ENCODE results near the gene SORCS3.

The SORCS3 gene

GRCh38 chr10:104913390-104913789 is 272.3 kb downstream of the SORCS3 start:
- DNase-seq (ENCODE audit: low read depth in 2 of 2), result no peak

- no peak for DNase-seq (ENCODE audit: low read depth in 2 of 2)
Observed at GRCh38 chr10:104920476-104920875, 279.4 kb downstream of the SORCS3 start.

- no peak for DNase-seq (ENCODE audit: low read depth in 2 of 2)
Observed at GRCh38 chr10:104921763-104922162, 280.7 kb downstream of the SORCS3 start.

- no peak for DNase-seq (ENCODE audit: low read depth in 2 of 2)
Observed at GRCh38 chr10:104922810-104923209, 281.7 kb downstream of the SORCS3 start.

GRCh38 chr10:104923501-104923900 is 282.4 kb downstream of the SORCS3 start:
- DNase-seq (ENCODE audit: low read depth in 2 of 2), result no peak

- DNase-seq (ENCODE audit: low read depth in 2 of 2), result no peak
Observed at GRCh38 chr10:104924101-104924795, 283.2 kb downstream of the SORCS3 start.

- DNase-seq (ENCODE audit: low read depth in 2 of 2), result no peak
Observed at GRCh38 chr10:104925232-104925851, 284.3 kb downstream of the SORCS3 start.

GRCh38 chr10:104928734-104929133 is 287.6 kb downstream of the SORCS3 start:
- DNase-seq (ENCODE audit: low read depth in 2 of 2), result no peak

GRCh38 chr10:104931612-104932134 is 290.6 kb downstream of the SORCS3 start:
- no peak for DNase-seq (ENCODE audit: low read depth in 2 of 2)

- DNase-seq (ENCODE audit: low read depth in 2 of 2), result no peak
Observed at GRCh38 chr10:104935656-104936055, 294.6 kb downstream of the SORCS3 start.

GRCh38 chr10:104937567-104937966 is 296.5 kb downstream of the SORCS3 start:
- DNase-seq (ENCODE audit: low read depth in 2 of 2), result no peak

- DNase-seq (ENCODE audit: low read depth in 2 of 2), result no peak
Observed at GRCh38 chr10:104938031-104938430, 296.9 kb downstream of the SORCS3 start.

- DNase-seq (ENCODE audit: low read depth in 2 of 2), result no peak
Observed at GRCh38 chr10:104941662-104942061, 300.6 kb downstream of the SORCS3 start.

- no peak for DNase-seq (ENCODE audit: low read depth in 2 of 2)
Observed at GRCh38 chr10:104947314-104947713, 306.2 kb downstream of the SORCS3 start.

GRCh38 chr10:104957178-104957841 is 316.2 kb downstream of the SORCS3 start:
- DNase-seq (ENCODE audit: low read depth in 2 of 2), result no peak

- no peak for DNase-seq (ENCODE audit: low read depth in 2 of 2)
Observed at GRCh38 chr10:104966563-104967297, 325.6 kb downstream of the SORCS3 start.

- no peak for DNase-seq (ENCODE audit: low read depth in 2 of 2)
Observed at GRCh38 chr10:104980368-104980767, 339.3 kb downstream of the SORCS3 start.

- DNase-seq (ENCODE audit: low read depth in 2 of 2), result no peak
Observed at GRCh38 chr10:104981995-104982394, 340.9 kb downstream of the SORCS3 start.

- no peak for DNase-seq (ENCODE audit: low read depth in 2 of 2)
Observed at GRCh38 chr10:104988686-104989085, 347.6 kb downstream of the SORCS3 start.

GRCh38 chr10:104989880-104990279 is 348.8 kb downstream of the SORCS3 start:
- no peak for DNase-seq (ENCODE audit: low read depth in 2 of 2)

GRCh38 chr10:104993085-104993484 is 352.0 kb downstream of the SORCS3 start:
- DNase-seq (ENCODE audit: low read depth in 2 of 2), result no peak

GRCh38 chr10:105001269-105001668 is 360.2 kb downstream of the SORCS3 start:
- no peak for DNase-seq (ENCODE audit: low read depth in 2 of 2)

All from stimulated activated CD8-positive, alpha-beta memory T cell treated with anti-CD3 and anti-CD28 coated beads, Interleukin-2, amount 100 ng/mL, for 48 hours (primary cell).